Lung (tissue), 12 donors: ENCODE data around the gene SLC22A25. TPM values are rescaled to one million over a fixed set of nuclear protein-coding genes. Genes with fewer than 3 reads are reported as not detected.
"Not testable (repeated sequence)": the region's sequence is repeated elsewhere in the genome, so short reads cannot be mapped to it uniquely, and the experiment has no call there.

Source experiments
- ATAC-seq: fragments of 200-7000 bp; cut with Tn5 transposase; one replicate; pipeline ENCODE4 v1.9.1; 2020; ENCODE audit warnings: moderate number of reproducible peaks; ENCODE audit not compliant: insufficient read depth, low FRiP score
- DNase-seq, 3 donors: peaks; one replicate each; pipeline ENCODE4 v3.0.0-alpha.2; 2013 to 2017
- H3K27ac ChIP-seq, 2 donors: one replicate each; pipeline ENCODE4 v1.5.1; 2013; ENCODE audit warnings: mild to moderate bottlenecking in 2 of 2, moderate library complexity in 2 of 2, control low read depth in 1 of 2, inconsistent platforms in 1 of 2, low read depth in 1 of 2, low read length in 1 of 2
- H3K27me3 ChIP-seq, 3 donors: one replicate each; pipeline ENCODE4 v1.5.1; 2013; ENCODE audit warnings: low read length in 2 of 3; ENCODE audit not compliant: control insufficient read depth in 3 of 3, insufficient read depth in 3 of 3
- H3K36me3 ChIP-seq, 4 donors: one replicate each; pipeline ENCODE4 v1.5.1; 2013; ENCODE audit warnings: low read length in 4 of 4, mild to moderate bottlenecking in 1 of 4, moderate library complexity in 1 of 4; ENCODE audit not compliant: control insufficient read depth in 4 of 4, insufficient read depth in 4 of 4
- H3K4me1 ChIP-seq, 5 donors: one replicate each; pipeline ENCODE4 v1.5.1; 2013; ENCODE audit warnings: low read length in 5 of 5, mild to moderate bottlenecking in 2 of 5, moderate library complexity in 1 of 5; ENCODE audit not compliant: control insufficient read depth in 5 of 5, insufficient read depth in 5 of 5
- H3K4me3 ChIP-seq: one replicate; pipeline ENCODE4 v1.5.1; 2013; ENCODE audit warnings: mild to moderate bottlenecking, control low read depth, moderate library complexity
- H3K9ac ChIP-seq, 2 donors: one replicate each; pipeline ENCODE4 v1.5.1; 2013; ENCODE audit warnings: low read length in 2 of 2, control low read depth in 1 of 2; ENCODE audit not compliant: insufficient read depth in 1 of 2
- H3K9me3 ChIP-seq, 4 donors: one replicate each; pipeline ENCODE4 v1.5.1; 2013; ENCODE audit warnings: low read length in 3 of 4, mild to moderate bottlenecking in 1 of 4, moderate library complexity in 1 of 4; ENCODE audit not compliant: control insufficient read depth in 4 of 4, insufficient read depth in 3 of 4
- WGBS, 2 donors: extraction: QIAGEN DNeasy Blood & Tissue Kit; methylation state at CpG; one replicate each; pipeline ENCODE4 v1.1.7; 2013; 5-methylcytosine and 5-hydroxymethylcytosine counted together
- polyA plus RNA-seq, 2 donors: library from polyadenylated mRNA; stranded (reverse); fragments of 200-250 nt; gene quantifications; one replicate each; pipeline ENCODE4 v1.2.1, GENCODE V29; 2013
- total RNA-seq, 2 donors: library from RNA; depleted of rRNA in 1 of 2; stranded (reverse); fragments of >200 nt in 1 of 2; gene quantifications; one replicate each; pipeline ENCODE4 v1.2.1, GENCODE V29; 2014 to 2021
- TF ChIP-seq, protein P1 (sequence below): IDR thresholded peaks from 2 replicates; pipeline ENCODE4 v1.5.1; 2012; ENCODE audit warnings: mild to moderate bottlenecking; ENCODE audit errors: control extremely low read depth, extremely low read depth
- donor health status: control.
- donor health status: control.
- donor health status: Bipolar disorder and iron deficiency.
- donor health status: healthy.
- donor health status: DM: yes; HTN: yes; CAD: no.

The SLC22A25 gene
- total and polyA plus RNA-seq, 4 donors, result not detected

DNA sequence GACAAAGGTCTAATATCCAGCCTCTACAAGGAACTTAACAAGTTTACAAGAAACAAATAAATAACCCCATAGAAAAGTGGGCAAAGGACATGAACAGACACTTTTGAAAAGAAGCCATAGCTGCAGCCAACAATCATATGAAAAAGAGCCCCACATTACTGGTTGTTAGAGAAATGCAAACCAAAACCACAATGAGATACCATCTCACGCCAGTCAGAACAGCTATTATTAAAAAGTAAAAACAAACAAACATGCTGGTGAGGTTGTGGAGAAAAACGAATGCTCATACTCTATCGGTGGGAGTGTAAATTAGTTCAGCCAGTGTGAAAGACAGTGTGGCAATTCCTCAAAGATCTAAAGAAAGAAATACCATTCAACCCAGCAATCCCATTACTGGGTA lies 5.6 kb upstream of the SLC22A25 start:
- 65 to 73% methylated on average over 3 of the region's 3 CpGs for WGBS, 2 donors
- Histone ChIP-seq H3K27me3 (no peaks in the 10 kb centered on the region), H3K9ac (no peak overlapping the region), H3K4me3 (no peak overlapping the region), H3K27ac (no peak overlapping the region), H3K9me3 (no peaks in the 10 kb centered on the region), H3K36me3 (no peaks in the 10 kb centered on the region), H3K4me1 (no peaks in the 10 kb centered on the region)
- DNase-seq (no peak), ATAC-seq (no peak)
- TF ChIP-seq, protein P1, sequence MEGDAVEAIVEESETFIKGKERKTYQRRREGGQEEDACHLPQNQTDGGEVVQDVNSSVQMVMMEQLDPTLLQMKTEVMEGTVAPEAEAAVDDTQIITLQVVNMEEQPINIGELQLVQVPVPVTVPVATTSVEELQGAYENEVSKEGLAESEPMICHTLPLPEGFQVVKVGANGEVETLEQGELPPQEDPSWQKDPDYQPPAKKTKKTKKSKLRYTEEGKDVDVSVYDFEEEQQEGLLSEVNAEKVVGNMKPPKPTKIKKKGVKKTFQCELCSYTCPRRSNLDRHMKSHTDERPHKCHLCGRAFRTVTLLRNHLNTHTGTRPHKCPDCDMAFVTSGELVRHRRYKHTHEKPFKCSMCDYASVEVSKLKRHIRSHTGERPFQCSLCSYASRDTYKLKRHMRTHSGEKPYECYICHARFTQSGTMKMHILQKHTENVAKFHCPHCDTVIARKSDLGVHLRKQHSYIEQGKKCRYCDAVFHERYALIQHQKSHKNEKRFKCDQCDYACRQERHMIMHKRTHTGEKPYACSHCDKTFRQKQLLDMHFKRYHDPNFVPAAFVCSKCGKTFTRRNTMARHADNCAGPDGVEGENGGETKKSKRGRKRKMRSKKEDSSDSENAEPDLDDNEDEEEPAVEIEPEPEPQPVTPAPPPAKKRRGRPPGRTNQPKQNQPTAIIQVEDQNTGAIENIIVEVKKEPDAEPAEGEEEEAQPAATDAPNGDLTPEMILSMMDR, result no peak

DNA sequence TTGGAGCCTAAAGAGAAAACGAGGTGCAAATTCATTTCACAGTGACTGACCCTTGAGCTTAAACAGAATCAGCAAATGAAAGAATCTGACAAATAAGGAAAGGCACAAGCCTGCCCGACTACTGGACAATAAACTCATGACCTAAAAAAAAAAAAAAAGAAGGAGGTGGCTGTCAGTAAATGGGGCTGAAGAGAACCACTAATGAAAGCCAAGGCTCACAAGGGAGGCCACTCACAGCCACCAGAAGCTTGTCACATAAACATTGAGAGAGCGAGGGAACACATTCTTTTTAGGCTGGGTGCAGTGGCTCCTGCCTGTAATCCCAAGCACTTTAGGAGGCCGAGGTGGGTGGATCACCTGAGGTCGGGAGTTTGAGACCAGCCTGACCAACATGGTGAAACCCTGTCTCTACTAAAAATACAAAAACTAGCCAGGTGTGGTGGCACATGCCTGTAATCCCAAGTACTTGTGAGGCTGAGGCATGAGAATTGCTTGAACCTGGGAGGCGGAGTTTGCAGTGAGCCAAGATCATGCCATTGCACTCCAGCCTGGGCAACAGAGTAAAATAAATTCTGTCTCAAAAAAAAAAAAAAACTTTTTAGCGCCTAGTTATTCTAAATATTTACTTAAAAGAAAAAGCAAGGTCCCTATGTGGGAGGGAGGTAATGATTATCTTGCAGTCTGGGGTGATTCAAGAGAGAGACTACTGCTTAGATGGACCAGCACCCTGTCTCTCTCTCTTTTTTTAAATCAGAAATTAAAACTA lies 4.0 kb upstream of the SLC22A25 start:
- not testable (repeated sequence) for H3K36me3 ChIP-seq, H3K4me3 ChIP-seq, H3K9ac ChIP-seq, H3K27me3 ChIP-seq, H3K9me3 ChIP-seq, H3K4me1 ChIP-seq, H3K27ac ChIP-seq, ATAC-seq, DNase-seq
- 67 to 80% methylated on average over 7 of the region's 7 CpGs for WGBS, 2 donors

DNA sequence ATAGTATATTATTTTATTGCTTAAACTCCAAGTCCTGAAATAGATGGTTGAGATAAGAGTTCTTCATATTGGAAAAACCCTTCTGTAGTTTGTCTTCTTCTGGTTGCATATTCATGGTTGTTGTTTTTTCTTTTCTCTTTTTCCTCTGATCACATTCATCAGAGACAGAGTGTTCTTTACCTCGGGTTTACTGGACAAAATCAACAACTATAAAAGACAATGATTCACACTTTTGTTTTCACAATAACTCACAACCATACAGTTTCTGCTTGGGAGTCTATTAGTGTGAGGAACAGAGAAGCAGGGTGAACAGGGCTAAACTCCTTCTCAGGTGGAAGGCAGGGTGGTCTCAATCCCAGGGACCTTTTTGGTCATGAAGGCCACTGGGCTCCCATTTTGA lies 2.6 kb upstream of the SLC22A25 start:
- H3K27me3 ChIP-seq, result no peaks in the 10 kb centered on the region
- 54 to 72% methylated on average over 1 of the region's 1 CpG for WGBS, 2 donors
- TF ChIP-seq, protein P1, result no peak
- H3K36me3 ChIP-seq, result no peaks in the 10 kb centered on the region
- H3K4me3 ChIP-seq, result no peak overlapping the region
- H3K9ac ChIP-seq, result no peak overlapping the region
- no peak for DNase-seq
- H3K9me3 ChIP-seq, result no peaks in the 10 kb centered on the region
- peaks cover 0 to 2% (median 0%) of the 10 kb centered on the region in 5 donors for H3K4me1 ChIP-seq
- no peak for ATAC-seq
- H3K27ac ChIP-seq, result no peak overlapping the region

DNA sequence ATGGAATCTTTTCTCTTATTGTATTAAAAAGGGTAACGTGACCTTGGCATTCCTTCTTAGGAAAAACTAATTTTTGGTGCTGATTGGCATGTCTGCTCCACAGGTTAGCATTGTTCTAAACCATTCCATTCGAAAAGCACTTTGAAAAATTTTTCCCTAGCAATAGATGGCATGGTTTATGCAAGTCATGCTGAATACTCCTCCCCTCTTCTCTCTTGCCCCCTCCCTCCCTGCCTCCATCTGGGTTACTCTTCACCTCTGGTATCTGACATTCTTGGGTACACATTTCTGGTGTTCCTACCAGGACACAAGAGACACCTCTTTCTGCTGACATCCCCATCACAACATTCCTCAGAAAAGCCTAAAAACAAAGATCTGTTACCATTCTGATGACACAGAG lies 1.5 kb upstream of the SLC22A25 start:
- Histone ChIP-seq H3K9ac (no peak overlapping the region), H3K9me3 (no peaks in the 10 kb centered on the region), H3K27ac (no peak overlapping the region), H3K36me3 (no peaks in the 10 kb centered on the region), H3K4me3 (no peak overlapping the region), H3K4me1 (peaks cover 0 to 2% (median 0%) of the 10 kb centered on the region in 5 donors), H3K27me3 (no peaks in the 10 kb centered on the region)
- 89 to 94% methylated on average over 2 of the region's 2 CpGs for WGBS, 2 donors
- ATAC-seq, result no peak
- no peak for DNase-seq
- TF ChIP-seq, protein P1, result no peak
